CD4-positive, alpha-beta T cell treated with Interleukin-6 at 100 ng/mL for 8 hours (primary cell): Measurements from ENCODE around the gene SLC26A4.
A peak's percentile ranks its signal among the peaks of the same experiment; 100 is the strongest.

ENCODE experiments used
- DNase-seq: peaks from one replicate; pipeline ENCODE4 v3.0.0-alpha.2; 2020; ENCODE audit warnings: mixed read lengths, low spot score

Gene SLC26A4

DNA sequence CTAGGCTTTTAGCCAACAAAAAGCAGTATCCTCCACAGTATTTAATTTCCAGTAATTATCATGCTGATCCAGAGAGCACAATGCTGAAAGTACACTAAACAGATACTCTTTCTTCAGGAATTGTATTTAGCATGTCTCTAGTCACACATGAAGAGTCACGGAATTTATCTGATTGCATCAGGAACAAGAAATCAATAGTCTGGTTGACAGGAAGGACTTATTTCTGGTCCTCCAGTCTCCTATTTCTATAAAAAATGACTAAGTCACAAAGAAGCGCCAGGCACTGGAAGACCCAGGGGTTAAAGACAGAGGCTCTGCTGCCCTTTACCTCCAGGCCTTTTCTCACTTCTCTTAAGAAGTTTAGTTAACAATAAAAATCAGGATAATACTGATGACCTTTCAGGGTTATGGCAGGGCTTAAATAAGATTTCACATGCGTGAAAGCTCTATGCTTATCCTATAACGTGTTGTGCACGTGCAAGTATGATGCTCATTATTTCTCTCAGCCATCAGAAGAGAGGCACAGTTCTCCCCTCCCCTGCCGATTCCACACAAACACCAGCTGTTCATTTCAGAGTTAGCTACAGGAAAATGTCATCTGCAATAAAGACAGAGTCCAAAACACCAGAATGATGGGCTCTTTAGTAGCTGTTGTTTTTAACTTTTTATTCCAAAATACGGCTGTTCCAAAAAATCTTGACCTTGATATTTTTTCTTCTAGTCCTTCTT is 36.9 kb downstream of the SLC26A4 start:
- DNase-seq: no peak

DNA sequence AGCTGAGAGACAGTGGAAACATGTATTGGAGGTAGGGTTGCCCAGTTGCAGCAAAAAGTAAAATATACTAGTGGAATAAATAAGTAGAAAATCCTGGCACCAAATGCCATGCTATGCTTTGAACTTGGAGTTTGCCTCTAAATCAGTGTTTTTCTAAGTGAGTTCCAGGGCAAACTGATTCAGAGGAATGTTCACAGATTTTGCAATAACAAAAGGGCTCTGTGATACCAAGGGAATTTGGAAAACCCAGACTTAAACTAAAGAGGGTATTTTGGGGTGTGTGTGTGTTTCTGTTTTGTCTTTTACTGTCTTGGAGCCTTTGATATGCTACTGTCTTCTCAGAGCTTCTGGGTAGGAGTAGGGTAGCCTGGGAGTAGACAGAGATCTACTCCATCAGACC is 39.9 kb downstream of the SLC26A4 start:
- no peak for DNase-seq

DNA sequence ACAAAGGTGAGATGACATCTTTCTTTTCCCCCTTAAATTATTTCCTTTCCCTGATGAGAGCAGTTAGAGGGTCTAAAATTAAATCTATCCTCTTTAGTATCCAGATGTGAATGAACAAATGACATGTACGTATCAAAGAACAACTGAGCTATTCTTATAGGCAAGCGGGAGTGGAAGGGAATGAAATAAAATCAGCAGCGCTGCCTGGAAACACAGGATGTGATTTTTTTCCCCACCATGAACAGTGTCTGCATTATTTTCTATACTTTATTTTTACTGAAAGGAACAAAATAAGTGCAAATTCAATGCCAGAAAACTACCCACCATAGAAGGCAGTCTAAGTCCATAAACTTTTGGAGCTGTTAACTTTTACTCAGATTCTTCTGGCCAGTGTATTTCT is 40.6 kb downstream of the SLC26A4 start:
- no peak for DNase-seq

DNA sequence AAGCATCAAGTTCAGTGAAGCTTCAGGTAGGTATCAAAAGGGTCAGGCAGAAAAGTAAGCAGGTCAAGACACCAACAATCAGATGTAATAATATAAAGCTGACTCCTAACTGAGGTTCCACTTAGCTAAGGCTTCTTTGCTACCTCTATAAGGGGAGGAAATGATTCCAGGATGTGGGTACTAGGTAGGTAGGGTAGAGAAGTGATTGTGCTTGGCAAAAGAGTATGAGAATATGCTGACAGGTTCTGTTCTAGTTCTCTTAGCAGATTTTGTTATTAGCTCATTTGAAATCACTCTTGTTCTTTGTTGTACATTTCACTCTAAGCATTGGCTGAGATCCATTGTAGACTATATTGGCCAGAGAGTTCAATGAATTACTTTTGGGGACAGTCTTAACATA is 42.6 kb downstream of the SLC26A4 start:
- DNase-seq: no peak

DNA sequence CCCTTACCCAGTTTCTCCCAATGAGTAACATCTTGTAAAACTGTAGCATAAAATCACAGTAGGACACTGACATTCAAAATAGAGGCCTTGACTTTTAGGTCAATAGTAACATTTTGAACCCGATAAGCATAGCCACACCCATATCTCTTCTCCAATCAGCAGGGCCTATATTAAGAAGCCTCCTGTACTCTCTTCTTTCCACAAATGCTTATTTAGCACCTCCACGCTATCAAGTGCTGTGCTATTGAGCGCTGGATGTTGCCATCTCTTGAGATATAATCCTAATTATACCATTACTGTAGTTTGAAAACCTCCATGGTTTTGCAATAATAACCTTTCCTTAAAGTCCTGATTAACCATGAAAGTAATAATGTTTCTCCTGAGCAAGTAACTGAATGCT is 43.2 kb downstream of the SLC26A4 start:
- no peak for DNase-seq

DNA sequence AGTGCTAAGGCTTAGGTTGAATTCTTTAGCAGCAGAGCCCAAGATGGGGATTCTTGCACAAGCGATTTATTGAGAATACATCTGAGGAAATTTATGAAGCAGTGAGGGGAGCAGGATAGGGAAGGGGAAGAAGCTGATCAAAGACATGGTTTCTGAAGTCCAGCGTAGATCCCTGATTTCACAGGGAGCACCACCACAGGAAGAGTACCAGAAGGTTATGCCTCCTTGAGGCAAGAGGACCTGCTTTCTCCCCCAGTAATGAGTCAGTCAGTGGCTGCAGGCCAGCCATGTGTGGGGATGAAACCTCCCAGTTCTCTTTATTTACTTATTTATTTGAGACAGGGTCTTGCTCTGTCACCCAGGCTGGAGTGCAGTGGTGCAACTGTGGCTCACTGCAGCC is 48.3 kb downstream of the SLC26A4 start:
- no peak for DNase-seq

DNA sequence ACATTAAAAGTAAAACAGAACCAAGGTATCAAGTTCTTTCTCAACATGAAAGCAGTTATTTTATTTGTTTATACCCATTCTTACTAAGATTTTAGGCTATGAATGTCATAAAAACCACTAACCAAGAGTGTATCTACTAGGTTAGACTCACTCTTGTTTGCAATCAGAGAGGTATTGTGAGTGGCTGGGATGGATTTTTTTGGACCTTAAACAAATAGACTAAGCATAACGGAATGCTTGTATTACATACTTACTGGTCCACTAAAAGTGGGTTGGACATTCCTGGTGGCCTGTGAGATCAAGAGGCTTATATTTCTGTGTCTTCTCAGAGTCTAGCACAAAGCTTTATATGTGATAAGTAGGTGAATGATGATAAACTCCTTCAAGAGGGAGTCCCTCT is 50.7 kb downstream of the SLC26A4 start:
- DNase-seq: no peak

DNA sequence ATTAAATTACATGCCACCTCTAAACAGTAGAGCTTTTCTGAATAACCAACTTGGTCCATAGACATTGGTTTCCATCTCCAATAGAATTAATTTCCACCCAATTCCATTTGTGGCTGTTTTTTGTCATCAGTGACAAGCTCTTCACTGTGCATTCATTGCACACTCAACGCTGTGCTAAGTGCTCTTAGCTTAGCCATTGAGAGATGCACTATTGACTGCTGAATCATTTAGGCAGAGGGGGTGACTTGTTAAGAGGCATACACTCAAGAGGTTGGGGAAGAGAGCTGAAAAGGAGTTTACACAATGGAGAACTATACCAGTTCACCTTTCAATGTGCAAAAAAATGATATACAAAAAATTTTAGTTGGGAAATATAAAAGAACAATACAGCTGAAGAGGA is 51.4 kb downstream of the SLC26A4 start:
- DNase-seq: no peak

DNA sequence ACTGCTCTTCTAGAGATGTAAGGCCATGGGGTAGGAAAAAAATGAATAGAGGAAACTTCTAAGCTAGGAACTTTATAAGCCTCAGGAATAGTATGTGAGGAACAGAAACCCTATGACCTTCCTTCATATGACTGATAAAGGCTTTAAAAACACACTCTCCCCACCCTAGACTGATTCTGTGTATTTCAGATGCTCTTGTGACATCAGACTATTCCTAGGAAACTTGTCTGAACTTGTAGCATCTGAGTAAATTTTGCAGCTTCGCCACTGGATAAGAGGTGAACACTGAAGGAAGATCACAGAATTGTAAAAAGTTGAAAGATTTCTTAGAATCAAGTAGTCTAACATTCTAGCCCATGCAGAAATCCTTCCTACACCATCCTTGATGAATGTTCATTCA is 52.3 kb downstream of the SLC26A4 start:
- DNase-seq: no peak

DNA sequence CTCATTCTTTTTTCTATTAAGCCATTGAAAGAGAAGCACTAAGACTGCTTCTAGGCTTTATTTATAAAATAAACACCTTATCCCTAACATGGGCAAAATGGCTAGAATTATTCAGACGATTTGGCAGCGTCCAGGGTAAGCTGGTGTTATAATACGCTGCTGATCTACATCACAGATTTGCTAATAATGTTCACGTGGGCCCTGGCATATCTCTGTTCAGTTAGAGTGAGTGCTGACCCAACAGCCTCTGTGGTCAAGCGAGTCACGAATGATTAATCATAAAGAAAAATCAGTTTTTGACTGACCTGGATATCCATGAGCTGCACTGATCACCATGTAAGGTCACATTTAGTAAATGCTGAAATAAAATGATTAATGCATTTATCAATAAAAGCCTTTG is 54.9 kb downstream of the SLC26A4 start:
- DNase-seq: no peak

DNA sequence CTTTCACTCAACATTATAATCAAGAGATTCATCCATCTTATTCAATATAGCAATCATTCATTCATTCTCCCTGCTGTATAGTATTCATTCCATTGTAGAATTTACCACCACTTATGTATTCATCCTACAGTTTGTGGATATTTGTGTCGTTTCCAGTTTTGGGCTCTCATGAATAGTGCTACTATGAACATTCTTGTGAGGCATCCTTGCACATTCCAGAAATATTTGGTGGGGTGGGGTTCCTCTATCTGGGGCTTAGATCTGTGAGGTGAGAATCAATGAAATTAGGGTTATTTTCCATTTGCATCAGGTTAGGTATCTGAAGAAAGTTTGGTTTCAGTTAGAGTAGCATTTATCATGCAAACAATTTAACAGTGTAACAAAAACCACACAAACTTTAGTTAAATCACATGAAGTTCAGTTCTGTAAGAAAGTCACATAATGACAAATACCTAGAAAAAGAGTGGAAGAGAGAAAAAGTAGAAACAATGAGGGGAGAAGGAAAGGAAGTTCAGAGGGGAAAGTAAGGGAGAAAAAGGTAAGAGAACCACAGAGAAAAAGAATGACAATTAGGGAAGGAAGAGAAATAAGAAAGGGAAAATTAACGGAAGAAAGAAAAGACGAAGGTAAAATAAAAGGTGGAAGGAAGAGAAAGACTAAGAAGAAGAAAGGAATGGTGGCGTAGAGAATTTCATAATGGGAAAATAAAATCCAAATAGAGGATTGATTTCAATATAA is 58.0 kb downstream of the SLC26A4 start:
- no peak for DNase-seq

DNA sequence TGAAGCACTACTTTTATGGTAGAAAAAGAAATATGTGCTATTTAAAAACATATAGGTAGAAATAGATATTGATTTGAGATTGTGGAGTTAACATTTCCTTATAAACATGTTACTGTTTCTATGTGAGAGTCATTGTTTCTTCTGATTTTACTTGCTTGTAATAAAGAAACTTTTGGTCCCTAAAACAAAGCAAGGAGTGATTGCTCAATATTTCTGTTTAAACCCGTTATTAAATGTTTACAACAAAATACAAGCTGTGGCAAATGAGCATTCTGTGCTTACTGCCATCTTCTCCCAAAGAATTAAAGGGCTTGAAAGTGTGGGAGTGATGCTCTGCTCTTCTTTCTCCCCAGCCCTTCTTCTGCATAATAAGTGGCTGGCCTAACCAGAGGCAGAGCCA is 60.7 kb downstream of the SLC26A4 start:
- no peak for DNase-seq

DNA sequence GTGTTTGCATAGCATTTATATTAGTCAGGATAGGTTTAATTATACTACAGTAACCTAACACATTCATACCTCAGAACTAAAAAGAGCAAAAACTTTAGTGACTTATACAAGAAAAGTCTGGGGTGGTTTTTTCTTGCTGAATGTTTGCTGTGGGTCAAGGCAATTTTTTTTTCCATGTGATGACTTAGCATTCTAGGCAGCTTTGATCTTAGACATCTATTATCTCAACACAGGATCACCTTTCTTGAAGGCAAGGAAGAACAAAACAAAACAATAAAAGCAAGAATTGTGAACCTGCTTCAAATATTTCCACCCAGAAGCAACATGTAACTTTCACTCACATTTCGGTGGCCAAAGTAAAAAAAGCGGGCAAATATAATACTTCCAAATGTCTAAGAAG is 62.6 kb downstream of the SLC26A4 start:
- no peak for DNase-seq

DNA sequence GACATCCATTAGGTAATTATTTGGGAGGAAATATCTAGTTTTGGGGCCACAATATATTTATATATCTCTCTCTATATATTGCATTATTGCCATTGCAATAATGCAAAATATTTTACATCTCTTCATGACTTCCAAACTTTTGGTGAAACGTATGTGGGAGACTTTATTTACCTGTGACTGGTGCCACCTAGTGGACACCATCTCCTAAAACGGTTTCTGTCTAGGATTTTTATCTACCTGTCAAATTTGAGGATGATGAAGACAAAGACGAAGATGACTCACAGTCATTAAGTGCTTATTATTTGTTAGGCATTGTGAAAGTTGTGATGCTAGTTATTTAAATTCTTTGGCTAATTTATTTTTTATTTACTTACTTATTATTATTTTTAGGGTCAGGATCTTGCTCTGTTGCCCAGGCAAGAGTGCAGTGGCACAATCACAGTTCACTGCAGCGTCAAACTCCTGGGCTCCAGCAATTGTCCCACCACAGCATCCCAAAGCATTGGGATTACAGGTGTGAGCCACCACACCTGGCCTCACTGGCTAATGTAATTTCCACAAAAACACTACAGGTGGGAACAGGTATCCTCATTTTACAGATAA is 64.6 kb downstream of the SLC26A4 start:
- DNase-seq: peak; percentile 54

DNA sequence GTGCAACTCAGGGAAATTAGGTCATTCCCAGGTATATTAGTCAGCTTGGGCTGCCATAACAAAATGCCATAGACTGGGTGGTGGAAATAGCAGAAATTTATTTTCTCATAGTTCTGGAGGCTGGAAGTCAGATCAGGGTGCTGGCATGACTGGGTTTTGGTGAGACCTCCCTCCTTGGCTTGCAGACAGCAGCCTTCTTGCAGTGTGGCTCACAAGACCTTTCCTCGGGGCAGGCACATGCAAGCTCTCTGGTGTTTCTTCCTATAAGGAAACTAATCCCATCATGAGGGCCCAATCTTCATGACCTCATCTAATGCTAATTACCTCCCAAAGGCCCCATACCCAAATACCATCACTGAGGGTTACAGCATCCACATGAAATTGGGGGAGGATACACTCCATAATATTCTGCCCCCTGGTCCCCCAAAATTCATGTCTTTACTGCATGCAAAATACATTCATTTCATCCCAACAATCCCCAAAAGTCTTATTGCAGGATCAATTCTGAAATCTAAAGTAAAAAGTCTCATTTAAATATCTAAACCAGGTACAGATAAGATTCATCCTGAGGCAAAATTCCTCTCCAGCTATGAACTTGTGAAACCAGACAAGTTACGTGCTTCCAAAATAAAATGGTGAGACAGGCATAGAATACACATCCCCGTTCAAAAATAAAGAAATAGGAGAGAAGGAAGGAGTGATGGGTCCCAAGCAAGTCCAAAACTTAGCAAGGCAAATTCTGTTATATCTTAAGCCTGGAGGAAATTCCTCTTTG is 65.9 kb downstream of the SLC26A4 start:
- DNase-seq: no peak

DNA sequence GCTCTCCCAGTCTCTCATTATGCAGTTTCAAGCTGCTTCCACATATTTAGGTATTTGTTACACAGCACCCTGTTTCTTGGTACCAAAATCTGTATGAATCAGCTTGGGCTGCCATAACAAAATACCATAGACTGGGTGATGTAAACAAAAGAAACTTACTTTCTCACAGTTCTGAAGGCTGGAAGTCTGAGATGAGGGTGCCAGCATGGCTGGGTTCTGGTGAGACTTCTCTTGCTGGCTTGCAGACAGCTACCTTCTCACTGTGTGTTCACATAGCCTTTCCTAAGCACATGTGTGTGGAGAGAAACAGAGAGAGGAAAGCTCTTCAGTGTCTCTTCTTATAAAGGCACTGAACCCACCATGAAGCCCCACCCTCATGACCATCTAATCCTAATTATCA is 67.6 kb downstream of the SLC26A4 start:
- DNase-seq: no peak

DNA sequence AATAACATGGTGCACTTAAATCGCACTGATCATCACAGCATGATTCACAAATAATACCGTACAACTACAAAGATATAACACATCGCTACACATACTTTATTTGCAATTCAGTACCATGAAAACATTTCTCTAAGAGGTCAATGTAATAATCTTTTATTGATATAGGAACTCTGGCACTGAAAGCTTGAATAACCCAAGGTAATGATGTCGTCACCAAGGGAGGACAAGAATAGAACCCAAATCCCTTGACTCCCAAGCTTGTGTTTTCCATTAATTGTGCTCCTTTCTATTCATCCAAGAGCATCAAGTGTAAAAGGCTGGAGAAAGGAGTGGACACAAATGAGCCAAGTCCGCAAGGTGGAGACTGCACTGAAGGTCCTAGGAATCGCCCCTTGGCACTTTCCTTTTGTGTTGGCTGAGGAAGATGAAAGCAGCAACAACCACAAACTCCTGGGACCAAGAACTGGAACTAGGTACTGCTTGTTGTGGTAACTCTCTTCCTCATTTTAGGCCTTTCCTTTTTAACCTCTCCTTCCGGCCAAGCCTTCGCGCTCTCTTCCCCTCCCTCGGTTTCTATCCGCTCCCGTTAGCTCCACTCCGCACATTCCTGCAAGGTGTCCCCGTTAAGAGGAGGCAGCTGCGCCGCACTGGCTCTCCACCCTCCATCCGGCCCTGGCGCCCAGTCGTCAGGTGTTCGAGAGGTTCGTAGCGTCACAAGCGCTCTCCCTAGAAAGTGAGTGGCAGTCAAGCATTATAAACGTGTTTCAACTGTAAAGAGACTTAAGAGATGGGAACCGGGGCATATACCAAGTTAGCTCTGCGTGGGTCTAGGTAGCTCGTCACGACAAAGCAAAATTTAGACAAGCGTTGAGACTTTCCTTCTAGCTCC is 82.3 kb downstream of the SLC26A4 start:
- no peak for DNase-seq

DNA sequence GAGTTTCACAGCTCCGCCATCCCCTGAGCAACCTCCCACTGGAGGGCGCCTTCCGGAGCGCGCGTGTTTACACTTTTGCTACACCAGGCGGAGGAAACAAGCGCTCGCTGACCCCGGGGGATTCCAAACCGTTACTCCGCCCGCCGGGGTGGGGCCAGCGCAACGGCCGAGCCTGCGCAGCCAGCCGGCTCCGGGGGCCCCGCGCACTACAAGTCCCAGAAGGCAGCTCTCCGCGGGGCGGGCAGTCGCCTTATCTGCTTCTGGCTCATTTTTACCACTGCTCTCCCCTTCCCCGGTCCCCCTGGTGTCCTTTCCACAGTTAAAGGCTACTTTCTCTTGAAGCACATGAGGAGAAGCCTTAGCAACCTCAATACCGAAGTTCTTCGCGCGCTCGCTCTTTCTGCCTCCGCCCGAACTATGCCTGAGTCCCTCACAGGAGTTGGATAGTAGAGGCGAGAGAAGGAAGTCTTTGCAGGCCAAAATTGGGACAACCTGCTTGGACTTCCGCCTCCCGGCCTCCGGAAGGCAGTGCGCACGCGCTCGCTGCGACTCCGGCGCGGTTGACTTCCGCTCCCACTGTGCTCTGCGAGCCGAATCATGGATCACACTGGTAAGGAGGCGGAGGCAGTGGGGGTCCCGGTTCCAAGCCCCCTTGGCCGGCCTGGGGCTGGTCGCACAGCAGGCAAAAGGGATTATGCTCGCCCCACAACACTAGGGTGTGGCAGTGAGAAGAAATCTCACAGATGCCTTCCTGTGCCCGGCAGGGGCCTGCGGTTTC is 83.1 kb downstream of the SLC26A4 start, which contains the start of gene CBLL1:
CBLL1 (plus strand) TSS at position 576 of the 778 bp plus-strand sequence; CDS start at position 598, 22 bp downstream.
- peak; percentile 95 for DNase-seq

DNA sequence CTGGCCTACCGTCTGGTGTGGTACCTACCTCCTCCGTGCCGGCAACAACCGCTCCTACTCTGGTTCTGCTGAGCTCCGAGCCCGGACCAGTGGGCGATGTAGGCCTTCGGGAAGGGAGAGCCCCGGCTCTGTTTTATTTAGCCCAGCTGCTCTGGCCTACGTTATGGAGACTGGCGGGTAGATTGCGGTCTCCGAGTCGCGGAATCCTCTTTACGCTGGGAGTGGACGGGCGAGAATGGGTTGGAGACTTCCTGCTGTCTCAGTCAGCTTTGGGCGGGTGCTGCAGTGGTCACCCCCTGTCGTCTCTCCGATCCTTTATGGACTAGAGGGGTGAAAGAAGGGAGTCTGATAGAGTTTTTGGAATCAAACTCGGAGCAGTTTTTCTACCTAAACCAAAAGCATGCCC is 83.7 kb downstream of the SLC26A4 start:
- DNase-seq: no peak

DNA sequence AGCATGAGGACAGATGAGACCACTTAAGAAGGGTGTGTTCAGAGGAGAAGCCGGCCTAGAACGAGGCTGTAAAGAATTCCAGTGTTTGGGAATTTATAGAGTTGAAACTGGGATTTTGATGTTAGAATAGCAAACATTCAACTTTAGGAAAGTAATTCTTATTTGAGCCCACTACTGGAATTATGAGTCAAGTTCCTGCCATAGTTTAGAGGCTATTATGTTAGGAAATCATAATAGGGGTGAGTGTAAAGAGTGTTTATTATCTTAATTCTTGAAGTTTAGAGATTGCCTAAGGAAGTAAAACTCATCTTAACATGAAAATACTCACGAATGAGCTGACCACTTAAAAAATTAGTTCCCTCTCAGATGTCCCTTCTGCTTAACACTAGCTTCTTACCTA is 85.4 kb downstream of the SLC26A4 start:
- no peak for DNase-seq

DNA sequence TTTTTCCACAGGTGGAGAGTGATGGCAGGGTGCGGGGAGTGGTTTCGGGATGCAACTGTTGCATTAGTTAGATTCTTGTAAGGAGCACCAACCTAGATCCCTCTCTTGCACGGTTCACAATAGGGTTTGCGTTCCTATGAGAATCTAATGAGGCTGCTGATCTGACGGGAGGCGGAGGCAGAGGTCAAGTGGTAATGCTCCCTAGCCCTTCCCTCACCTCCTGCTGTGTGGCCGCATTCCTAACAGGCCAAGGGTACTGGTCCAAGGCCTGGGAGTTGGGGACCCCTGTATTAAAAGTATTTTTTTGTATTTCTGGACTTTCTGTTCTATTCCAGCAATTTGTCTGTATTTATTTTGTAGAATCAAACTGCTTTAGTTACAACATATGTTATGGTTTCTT is 90.5 kb downstream of the SLC26A4 start:
- no peak for DNase-seq
